Posterior cingulate gyrus (tissue), 11 donors: ENCODE results near the gene CLVS2.
A peak's percentile ranks its signal among the peaks of the same experiment; 100 is the strongest.

Experiments
- DNase-seq, 10 donors: peaks; one replicate each; pipeline versions ENCODE4 v3.0.0 to v3.0.0-alpha.2; 2020 to 2021; ENCODE audit warnings: mixed read lengths in 3 of 10
- intact Hi-C: fragments of 100-400 bp; cut with DNase I; formaldehyde crosslinking; loops from one replicate; pipeline ENCODE4 v1.15.1; 2023

Gene CLVS2

DNA sequence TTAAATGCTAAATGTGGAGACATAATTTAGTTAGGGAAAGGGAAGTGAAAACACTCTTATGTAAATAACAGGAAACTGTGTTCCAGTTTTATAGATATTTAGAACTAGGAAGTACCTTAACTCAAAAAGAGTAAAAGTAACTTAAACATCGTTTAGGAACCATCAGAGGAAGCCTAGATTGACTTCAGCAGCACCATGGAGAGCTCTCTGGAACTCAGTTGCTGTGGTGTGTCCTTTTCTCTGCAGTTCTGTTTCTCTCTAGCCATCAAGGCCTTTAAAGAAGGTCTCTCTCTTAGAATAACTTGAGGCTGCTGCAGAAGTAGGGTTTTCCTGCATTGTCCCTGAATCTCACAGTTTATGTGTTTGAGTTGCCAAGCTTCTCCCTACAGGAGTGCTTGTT lies 26.9 kb downstream of the CLVS2 start:
- intact Hi-C loops, result no loop called here
- no peak for DNase-seq

DNA sequence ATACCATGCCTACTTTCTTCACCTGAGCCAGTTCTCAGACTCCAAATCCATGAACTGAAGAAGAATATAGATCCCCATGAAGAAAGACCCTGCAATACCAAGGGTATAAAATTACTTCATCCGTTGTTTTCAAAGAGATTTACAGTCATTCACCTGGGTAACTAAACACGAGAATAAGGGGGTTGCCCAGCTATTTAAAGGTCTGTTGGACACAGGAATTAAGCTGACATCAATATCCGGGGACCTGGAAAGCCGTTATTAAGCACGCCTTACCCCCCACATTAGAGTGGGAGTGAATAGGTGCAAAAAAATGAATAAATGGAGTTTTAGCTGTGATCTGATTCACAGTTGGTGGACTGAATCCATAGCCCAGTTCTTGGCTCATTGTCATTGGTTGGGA lies 28.9 kb downstream of the CLVS2 start:
- intact Hi-C loops, result no loop called here
- no peak for DNase-seq

DNA sequence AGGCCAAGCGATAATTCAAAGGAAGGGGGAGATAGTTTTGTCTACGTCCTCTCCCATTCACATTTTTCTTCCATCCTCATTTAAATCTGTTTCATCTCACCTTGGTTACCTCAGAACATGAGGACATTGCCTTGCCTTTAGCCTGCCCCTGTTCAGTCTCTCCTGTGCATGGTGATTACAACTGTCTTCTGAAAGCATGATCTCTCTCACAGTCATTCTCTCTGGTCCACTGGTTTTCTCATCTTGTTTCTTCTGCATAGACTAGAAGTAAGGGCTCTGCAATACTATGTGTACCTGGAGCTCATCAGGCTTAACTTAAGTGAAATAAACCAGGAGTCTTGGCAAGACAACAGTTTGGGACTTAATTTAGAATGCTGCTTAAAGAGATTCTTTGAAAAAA lies 31.4 kb downstream of the CLVS2 start:
- DNase-seq, result peak in 1 of 10 donors; percentile 36
- intact Hi-C loops, result no loop called here

DNA sequence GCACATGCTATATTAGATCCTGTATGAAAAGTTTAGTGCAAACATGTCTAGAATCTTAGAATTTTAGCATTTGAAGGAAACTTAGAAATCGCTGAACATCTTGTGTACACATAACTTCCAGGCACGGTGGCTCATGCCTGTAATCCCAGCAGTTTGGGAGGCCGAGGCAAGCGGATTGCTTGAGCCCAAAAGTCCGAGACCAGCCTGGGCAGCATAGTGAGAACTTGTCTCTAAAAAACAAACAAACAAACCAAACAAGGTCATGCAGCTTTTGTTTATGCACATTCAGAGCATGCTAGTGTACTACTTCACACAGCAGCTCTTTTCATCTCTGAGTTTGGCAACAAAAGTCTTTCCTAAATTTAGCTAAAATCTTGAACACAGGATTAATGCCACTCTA lies 32.2 kb downstream of the CLVS2 start:
- intact Hi-C loops, result no loop called here
- DNase-seq, result peak in 4 of 10 donors; percentile 17 to 80 (median 64)

DNA sequence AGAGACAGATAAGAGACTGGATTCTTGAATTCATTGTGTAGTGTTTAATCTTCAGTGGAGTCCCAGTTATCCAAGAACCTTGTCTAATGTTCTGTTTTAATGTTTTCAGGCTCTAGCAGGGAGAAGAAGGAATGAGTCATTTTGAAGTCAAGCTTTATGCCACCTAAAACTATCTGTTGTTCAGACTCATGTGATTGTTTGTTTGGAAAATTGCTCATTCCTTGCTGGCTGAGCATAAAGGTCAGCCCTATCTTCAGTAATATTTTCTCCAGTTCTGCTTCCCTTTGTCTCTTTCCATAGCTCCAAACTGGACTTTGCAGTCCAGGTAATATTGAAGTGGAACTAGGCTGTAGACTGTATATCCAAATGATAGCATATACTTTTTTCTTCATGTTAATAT lies 34.2 kb downstream of the CLVS2 start:
- intact Hi-C loops, result no loop called here
- no peak for DNase-seq

DNA sequence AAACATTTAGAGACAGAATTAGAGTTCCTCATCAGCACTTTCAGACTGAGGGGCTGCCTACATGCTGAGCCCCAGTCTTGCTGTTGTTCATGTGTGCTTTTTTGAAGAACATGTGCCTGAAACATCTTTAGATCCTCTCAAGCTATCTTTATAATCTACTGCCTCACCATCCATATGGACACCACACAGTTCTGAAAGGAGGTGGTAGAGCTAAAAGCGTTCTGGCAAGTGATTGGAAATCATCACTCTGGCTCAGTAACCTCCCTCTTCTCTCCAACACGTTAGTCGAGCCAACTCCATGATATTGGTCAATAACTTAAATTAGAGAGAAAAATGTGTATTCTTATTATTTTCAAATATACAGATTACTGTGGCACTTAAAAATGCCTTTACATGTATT lies 40.6 kb downstream of the CLVS2 start:
- intact Hi-C loops, result no loop called here
- peak in 1 of 10 donors; percentile 24 for DNase-seq

DNA sequence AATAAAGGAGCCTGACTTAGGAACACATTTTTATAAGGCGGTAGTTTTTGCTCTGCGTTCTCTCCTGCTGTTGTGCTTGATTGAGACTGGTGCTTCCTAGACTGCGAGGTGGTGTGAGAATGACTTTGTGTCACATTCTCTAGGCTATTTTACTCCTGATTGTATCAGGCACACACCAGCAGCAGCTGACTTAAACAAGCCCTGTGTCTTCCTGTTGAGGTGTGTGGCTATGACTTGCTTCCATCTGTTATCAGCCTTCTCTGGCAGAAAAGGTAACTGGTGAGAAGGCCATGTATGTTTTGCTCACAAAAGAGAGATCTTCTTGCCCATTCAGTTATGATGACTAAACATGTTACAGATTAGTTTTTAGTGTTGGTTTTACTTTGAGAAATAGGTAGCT lies 43.4 kb downstream of the CLVS2 start:
- intact Hi-C loops, result no loop called here
- DNase-seq, result no peak

DNA sequence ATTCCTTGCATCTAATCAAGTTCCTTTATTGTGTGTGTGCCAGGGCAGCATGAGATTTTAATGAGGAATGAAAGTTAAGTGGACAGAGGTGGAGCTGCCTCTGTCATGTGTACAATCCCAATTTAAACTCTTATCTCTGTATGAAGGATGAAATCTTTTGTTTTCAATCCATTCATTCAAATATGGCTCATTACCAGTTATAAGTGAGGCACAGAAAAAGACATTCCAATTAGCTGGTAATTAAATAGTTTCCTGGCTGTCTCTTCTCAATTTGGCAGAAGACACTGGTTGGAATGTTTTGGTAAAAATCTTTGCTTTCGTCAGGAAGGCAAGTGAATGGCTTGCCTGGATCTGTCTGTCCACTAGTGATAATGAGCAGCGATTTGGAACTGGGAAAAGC lies 46.4 kb downstream of the CLVS2 start:
- intact Hi-C loops, result no loop called here
- no peak for DNase-seq

DNA sequence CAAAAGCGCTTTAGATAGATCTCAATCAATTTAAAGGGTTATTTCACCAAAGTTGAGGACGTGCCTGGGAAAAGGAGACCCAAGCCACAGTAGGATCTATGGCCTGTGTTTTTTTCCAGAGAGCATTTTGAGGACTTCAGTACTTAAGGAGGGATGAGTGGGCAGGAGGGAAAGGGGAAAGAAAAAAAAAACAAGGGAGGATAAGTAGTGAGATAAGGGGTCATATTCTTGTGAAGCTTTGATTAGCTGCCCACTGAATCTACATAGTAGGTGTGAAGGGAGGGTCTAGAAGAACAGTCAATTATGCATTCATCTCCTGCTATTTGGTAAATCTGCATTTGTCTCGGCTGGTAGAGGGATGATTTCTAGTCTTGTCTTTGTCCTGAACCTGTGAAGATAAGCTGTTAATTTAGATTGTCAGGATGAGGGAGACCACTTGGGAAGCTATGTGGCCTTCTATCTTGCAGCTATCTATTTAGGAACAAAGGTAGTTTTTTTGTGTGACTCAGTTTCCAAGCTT lies 48.4 kb downstream of the CLVS2 start:
- DNase-seq, result no peak
- intact Hi-C loops, result no loop called here

DNA sequence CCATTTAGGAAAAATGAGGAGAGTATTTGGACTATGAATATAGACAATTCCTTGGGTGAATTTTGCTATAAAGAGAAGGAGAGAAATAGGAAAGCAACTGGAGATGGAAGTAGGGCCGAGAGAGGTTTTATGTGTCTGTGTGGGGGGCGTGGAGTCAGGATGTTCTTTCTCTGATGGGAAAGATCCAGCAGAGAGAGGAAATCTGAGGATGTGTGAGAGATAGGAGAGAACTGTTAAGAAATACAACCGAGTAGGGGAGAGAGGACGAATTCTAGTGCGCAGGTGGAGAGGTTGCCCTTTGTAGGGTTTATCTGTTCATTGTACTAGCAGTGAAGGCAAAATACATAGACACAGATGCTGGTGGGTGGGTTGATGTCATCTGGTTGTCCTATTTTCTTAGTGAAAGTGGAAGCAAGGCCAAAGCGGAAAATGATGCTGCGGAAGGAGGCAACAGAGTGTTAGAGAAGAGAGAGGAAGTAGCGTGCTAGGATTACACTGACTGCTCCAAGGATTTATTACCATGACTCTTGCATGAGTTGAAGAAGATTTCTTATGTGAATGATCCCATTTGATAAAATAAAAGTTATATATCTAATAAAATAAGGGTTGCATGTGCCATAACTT lies 57.7 kb downstream of the CLVS2 start:
- DNase-seq, result peak in 3 of 10 donors; percentile 31 to 59 (median 34)
- intact Hi-C loops, result no loop called here

DNA sequence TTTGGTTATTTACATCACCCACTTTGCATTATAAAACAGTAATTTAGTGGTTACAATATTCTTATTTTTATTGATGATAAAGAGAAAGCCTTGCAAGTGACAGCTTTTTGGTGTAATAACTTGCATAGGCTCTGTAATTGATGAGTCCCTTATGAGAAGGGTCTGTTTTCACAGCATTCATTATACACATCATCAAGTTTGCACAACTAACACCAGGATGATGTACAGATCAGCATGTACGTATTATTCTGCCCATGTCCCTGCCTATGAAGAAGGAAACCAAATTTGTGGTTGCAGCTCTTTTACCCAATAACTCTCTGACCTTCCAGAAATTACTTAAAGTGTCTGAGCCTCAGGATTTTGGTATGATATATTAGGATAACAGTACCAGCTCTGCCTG lies 59.2 kb downstream of the CLVS2 start:
- no peak for DNase-seq

DNA sequence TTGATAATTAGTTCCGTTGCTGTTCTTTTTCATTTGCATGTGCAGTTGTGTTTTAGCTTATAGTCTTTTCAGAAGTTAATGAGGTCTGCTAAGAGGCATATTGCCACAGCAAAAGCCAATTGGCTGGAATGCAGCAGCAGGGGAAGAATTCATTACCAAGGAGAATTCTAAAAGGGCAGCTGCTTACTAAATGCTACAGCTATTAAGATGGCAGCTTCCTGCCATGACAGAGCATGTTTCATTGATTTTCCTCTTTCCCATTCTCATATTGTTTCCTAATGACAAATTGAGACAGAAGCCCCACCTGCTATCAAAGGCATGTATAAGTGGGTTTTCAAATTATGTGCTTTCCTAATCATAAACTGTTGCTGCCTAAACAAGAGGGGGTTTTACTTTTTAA lies 66.6 kb downstream of the CLVS2 start:
- intact Hi-C loops, result no loop called here
- DNase-seq, result no peak

More for the DNA sequence above, 59.2 kb downstream of the CLVS2 start:
- intact Hi-C loops, result no loop called here

DNA sequence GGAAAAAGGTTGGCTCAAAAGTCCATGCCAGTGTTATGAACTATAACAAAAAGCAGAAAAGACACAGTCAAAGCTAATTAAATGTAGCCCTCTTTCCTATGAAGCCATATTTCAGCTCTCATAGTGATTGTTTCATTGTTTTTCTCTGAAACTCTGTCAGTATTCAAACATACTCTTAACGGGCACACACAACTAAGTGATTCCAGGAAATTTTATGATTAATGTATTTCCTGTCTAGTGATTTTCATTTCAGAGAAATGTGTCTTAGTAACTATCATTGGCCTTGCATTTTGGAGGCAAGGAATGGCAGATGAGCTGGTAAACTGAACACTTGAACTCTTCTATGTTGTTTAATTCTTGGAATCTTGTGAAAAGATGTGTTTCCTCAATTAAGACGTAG lies 68.0 kb downstream of the CLVS2 start:
- DNase-seq, result no peak
- intact Hi-C loops, result no loop called here

DNA sequence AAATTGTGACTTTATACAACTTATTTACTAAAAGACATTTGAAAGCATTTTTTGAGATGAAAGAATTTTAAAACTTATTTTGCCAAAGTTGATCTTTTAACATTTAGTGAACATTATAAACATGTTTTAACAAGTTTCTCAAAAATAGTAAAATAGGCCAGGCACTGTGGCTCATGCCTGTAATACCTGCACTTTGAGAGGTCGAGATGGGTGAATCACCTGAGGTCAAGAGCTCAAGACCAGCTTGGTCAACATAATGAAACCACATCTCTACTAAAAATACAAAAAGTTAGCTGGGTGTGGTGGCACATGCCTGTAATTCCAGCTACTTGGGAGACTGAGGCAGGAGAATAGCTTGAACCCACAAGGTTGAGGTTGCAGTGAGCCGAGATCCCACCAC lies 78.6 kb downstream of the CLVS2 start:
- intact Hi-C loops, result no loop called here
- no peak for DNase-seq

DNA sequence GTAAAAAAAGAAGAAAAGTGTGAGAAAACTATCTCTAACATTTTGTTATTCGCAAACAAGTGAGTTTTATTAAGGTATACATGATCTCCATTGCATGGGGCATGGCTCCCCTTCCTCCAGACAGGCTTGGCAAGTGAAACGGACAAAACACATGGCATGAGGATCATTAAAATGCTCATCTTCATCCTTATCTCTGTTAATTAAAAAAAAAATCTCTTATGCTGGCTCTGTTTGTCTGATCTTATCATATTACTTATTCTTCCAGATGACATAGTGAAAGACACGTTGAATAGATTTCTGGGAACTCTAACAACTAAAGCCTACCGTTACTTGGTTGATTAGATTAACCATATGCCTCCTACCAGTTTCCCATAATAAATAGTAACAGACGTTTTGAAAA lies 89.4 kb downstream of the CLVS2 start:
- intact Hi-C loops, result no loop called here

DNA sequence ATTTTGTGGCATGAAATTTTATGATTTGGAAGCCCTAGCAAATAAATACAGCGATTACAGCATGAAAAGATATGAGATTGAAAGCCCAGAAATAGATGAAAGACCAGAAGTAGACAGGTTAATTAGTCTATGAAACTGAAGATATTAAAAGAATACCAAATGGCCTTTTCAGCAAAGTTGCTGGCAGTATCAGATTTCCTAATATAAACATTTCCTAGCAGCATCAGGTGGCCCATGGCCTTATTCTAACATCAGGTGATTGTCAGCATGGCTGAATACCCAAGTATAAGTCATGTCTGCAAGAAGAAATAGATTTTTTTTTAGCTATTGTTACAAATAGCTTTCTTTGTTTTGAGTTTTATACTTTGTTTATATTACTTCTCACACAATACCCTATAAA lies 93.2 kb downstream of the CLVS2 start:
- intact Hi-C loops, result no loop called here
- DNase-seq, result no peak

More for the DNA sequence above, 89.4 kb downstream of the CLVS2 start:
- DNase-seq, result no peak

DNA sequence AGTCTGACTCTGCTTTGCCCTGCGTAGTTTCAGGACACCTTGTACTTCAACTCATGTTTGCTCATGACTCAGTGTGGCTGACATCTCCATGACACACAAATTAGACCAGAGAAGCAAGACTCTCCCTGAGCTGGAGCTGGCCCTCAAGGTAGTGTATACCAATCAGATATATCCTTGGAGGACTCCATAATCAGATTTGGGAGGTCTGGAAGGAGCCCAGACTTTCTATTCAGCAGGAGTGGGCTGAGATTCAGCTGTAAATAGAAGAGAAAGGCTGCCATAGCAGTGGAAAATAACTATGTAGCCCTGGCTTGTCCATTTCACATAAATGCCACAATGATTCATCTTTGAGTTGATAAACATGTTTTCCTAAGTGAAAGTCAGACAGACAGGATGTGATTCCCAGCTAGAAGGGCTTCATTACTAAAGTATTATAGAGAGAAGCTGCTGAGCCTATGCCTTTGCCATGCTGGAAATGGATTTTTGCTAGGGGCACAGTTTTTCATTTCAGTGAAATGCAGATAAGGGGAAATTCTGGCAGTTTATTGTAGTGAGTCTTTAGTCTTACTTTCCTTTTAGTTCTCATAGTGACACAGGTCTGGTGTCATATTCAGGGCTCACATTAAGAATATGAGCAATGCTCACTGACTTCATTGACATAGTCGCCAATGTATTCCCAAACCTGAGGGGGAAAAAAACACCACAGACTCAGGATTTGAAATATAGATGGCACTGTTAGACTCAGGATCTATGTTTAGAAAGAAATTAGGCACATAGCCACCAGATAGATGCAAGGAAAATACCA lies 95.3 kb downstream of the CLVS2 start:
- DNase-seq, result peak in 1 of 10 donors; percentile 9
- intact Hi-C loops, result no loop called here

DNA sequence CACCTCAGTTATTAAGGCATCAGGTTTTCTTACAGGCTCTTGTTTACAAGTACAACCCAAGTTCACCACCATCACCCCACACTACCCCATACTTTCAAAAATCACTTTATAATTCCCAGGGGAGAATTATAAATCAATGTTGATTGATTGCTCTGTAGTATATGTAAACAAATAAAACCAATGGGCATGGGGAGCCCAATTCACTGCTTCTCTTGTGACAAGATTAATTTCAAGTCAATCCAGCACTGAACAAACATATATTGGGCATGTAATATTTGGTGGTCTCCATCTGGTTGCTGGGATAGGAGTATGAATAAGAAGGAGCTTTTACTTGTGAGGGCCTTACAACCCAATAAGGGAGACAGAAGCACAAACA lies 95.8 kb downstream of the CLVS2 start:
- DNase-seq, result no peak
- intact Hi-C loops, result no loop called here

DNA sequence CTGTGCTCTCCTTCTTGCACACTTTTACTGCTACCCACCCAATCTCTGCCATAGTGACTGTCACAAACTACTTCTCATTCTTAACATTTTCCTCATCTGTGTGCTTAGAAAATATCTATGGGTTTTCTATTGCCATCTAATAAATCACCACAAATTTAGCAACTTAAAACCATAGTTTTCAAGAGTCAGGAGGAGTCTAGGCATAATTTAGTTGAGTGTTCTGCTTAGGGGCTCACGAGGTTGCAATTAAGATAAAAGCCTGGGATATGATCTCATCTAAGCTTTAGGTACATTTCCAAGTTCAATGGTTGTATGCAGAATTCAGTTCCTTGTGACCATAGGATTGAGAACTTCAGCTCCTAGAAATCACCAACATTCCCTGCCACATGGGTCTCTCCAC lies 98.8 kb downstream of the CLVS2 start:
- intact Hi-C loops, result no loop called here
- DNase-seq, result no peak

DNA sequence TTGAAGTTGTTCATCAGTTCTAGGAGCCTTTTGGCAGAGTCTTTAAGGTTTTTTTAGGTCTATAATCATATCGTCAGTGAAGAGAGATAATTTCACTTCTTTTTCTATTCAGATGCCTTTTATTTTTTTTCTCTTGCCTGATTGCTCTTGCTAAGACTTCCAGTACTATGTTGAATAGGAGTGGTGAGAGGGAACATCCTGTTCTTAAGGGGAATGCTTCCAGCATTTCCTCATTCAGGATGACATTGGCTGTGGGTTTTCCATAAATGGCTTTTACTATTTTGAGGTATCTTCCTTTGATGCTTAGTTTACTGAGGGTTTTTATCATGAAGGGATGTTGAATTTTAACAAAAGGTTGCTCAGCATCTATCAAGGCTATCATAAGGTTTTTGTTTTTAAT lies 109.5 kb downstream of the CLVS2 start:
- no peak for DNase-seq
- intact Hi-C loops, result no loop called here

DNA sequence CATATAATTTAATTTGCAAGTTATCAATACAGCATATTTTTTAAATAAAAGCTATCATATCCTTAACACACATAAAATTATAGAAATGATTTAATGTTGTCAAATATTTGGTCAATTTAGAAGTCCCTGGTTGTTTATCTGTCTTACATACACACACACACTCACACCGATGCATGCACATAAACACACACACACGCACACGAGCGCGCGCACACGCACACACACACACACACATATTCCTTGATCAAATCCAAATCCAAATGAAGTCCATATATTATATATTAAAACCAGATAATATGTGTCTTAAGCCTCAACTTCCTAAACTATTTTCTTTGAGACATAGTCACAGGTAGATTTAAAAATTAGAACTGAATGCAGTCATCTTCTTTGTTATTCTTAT lies 120.3 kb downstream of the CLVS2 start:
- no peak for DNase-seq
- intact Hi-C loops, result no loop called here
